Retinal pigment epithelial cell (primary cell): Measurements from ENCODE around the gene TNNT1.

Experiments used
- DNase-seq: peaks from one replicate; pipeline ENCODE4 v3.0.0-alpha.2; 2010; ENCODE audit warnings: low read depth
- H3K4me3 ChIP-seq: 2 replicates; pipeline ENCODE4 v1.5.1; 2011; ENCODE audit warnings: mild to moderate bottlenecking, low read length, control low read depth, moderate library complexity
- TF ChIP-seq, protein P1 (sequence below): conservative IDR thresholded peaks from 2 replicates; pipeline ENCODE4 v1.5.1; 2011; ENCODE audit warnings: low read depth, low read length, control low read depth, inconsistent platforms

TNNT1 gene

DNA sequence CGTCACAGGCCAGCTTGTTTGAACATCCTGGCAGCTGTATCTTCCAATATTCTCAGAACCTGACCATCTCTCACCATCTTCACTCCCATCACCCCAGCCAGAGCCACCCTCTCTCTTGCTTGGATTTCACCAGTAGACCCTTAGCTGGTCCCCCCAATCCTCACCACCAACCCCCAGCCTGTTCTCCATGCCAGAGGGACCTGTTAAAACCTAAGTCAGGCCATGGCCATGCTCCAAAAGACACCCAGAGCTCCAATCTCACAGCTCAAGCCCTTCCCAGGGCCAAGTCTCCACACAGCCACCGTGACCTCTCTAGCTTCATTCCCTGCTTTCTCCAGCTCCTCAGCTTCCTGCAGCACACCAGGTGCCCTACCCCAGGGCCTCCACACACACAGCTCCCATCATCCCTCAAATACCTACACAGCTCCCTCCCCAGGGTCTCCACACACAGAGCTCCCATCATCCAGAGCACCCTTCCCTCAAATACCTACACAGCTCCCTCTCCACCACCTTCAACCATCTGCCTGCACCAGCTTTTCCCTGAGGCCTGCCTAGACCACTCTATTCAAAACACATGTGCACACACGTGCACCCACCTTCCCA, 59.6 kb downstream of the TNNT1 start:
- TF ChIP-seq, protein P1, sequence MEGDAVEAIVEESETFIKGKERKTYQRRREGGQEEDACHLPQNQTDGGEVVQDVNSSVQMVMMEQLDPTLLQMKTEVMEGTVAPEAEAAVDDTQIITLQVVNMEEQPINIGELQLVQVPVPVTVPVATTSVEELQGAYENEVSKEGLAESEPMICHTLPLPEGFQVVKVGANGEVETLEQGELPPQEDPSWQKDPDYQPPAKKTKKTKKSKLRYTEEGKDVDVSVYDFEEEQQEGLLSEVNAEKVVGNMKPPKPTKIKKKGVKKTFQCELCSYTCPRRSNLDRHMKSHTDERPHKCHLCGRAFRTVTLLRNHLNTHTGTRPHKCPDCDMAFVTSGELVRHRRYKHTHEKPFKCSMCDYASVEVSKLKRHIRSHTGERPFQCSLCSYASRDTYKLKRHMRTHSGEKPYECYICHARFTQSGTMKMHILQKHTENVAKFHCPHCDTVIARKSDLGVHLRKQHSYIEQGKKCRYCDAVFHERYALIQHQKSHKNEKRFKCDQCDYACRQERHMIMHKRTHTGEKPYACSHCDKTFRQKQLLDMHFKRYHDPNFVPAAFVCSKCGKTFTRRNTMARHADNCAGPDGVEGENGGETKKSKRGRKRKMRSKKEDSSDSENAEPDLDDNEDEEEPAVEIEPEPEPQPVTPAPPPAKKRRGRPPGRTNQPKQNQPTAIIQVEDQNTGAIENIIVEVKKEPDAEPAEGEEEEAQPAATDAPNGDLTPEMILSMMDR: no peak
- DNase-seq: no peak
- H3K4me3 ChIP-seq: no peak overlapping the region

- DNase-seq: no peak
- no peak overlapping the region for H3K4me3 ChIP-seq
- TF ChIP-seq, protein P1: peak; percentile 68
Observed at GRCh38 chr19:55088543-55089341, 60.3 kb downstream of the TNNT1 start.

- DNase-seq: no peak
- H3K4me3 ChIP-seq: no peak overlapping the region
- TF ChIP-seq, protein P1: no peak
Observed at GRCh38 chr19:55088021-55088451, 61.0 kb downstream of the TNNT1 start.

DNA sequence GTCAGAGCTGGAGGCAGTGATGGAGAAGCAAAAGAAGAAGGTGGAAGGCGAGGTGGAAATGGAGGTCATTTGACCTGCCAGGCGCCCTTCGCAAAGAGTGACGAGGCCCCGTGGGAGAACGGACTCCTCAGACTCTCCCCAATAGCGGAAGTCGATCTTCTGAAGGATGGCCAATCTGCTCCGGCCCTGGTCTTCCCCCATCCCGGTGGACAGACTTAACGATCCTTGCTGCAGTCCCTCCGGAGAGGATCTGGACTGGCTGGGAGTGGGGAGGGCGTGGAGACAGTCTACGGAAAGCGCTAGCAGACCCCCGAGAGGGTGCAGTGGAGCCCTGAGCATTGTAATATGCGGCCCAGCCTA, 61.5 kb downstream of the TNNT1 start:
- DNase-seq: no peak
- TF ChIP-seq, protein P1: no peak
- peak overlapping the region; percentile 64 for H3K4me3 ChIP-seq

DNA sequence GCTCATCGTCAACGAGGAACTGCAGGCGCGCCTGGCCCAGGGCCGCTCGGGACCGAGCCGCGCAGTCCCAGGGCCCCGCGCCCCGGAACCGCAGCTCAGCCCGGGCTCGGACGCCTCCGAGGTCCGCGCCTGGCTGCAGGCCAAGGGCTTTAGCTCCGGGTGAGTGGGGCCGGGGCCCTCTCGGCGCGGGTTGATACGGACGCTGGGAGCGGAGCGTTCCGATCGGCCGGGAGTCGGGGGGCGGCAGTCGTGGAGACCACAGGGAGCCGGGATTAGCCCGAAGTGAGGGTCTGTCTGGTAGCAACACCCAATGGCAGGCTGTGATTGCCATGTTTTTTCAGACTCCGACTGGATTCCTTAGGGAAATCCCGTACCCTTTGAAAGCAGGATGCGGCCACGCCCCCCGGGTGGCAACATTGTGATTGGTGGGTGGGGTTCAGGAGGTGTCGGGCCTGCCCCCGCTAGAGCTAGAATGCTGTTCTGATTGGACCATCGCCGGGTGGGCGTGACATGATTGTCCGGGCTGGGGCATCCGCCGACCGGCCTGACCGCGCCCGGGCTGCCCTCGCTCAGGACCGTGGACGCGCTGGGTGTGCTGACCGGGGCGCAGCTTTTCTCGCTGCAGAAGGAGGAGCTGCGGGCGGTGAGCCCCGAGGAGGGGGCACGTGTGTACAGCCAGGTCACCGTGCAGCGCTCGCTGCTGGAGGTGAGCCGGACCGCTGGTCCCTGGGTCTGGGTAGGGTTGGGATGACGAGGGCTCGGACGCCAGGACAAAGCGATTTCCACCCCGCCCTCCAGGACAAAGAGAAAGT, 62.1 kb downstream of the TNNT1 start:
- H3K4me3 ChIP-seq: peak overlapping the region; percentile 64
- DNase-seq: peak; percentile 81
- TF ChIP-seq, protein P1: no peak

- no peak for DNase-seq
- TF ChIP-seq, protein P1: no peak
- peak overlapping the region; percentile 64 for H3K4me3 ChIP-seq
Observed at GRCh38 chr19:55085923-55086715, 62.9 kb downstream of the TNNT1 start.
